ENCODE measurements around the gene PEX16.
"Not testable (repeated sequence)": the region's sequence is repeated elsewhere in the genome, so short reads cannot be mapped to it uniquely, and the experiment has no call there.

The PEX16 gene

DNA sequence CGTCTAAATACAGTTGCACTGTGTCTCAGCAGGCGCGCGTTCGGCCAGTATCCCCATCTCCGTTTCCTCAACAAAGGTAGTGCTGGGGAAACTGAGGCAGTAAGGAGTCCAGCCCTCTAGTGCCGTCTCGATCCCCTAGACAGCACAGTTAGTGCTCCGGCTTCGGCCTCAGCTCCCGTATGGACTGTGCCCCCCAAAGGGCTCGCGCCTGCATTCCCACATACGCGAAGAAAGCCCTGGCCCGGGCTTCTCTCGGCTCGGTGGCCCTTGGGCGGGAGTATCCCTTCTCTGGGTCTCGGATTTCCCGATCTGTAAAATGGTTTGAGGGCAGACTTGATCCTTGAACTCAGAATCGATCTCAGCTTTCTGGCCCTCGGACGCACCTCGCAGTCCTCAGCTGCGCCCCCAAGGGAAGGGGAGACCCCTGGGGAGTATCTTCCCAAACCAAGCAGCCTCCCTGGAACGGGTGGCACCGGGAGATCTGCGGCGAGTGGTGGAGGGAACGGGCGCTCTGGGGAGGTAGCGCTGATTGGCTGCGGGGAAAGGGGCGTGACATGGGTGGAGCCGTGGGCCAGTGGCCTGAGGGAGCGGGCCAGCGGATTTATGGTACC lies 759 bp upstream of the PEX16 start:
- peak; percentile 41 for DNase-seq (ENCODE audit: low read depth)

DNA sequence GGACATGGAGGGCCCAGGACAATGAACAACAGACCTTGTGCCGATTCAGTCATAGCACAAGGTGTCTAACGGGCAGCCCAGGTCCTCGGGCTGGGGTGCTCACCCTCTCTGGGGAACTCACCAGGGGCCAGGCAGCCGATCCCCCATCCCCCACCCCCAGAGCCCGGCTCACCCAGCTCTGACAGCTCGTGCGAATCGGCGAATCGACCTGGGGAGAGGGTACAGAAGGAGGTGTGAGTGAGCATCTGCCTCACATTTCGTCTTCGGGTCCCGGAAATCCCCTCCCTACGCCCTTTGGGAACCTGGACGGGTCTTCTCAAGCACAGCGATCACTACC lies 423 bp downstream of the PEX16 start:
- no peak for DNase-seq (ENCODE audit: low read depth)

DNA sequence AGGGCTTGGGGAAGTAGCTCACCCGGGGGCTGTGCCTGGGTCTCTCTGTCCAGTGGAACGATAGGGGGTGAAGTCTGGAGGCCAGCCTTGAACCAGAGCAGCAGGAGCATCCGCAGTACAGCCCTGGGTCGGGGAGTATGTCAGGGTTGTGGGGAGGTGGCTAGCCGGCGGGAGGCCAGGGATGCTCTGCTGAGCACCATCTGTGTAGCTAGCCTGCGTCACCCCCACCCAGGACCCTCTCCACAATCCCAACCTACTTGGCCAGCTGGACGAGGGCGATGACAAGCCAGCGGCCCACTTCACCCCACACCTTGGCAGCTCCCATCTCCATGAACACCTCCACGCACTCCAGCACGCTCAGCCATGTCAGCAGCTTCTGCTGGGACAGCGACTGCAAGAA lies 2.2 kb downstream of the PEX16 start:
- no peak for DNase-seq (ENCODE audit: low read depth)

DNA sequence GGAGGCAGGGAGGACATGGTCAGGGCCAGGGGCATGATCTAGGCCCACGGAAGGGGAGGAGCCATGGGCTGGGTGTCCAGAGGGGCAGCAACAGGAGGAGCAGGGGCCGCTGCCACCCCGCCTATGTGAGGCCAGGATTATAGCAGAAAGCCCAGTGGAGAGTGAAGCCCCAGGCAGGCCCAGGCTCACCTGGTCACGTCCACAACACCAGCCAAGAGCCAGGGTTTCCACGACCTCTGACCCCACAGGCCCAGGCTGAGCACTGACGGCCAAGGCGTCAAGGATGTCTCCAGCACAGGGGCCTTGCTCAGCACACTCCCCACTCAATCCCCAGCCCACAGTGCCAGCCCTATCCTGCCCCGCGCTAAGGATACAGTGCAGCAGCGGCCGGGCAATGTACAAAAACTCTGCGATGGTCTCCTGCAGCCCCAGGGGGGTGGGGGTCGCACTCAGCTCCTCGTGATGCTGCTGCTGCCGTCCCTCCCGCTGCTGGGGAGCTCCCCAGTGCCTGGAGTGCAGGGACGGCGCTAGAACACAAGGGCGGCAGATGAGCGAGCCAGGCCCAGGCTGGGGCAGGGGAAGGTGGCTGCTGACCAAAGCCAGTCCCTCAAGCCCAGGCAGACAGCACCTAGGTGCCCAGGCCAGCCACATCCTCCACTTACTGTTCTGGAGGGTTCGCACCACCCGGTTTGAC lies 3.6 kb downstream of the PEX16 start:
- no peak for DNase-seq (ENCODE audit: low read depth)

DNA sequence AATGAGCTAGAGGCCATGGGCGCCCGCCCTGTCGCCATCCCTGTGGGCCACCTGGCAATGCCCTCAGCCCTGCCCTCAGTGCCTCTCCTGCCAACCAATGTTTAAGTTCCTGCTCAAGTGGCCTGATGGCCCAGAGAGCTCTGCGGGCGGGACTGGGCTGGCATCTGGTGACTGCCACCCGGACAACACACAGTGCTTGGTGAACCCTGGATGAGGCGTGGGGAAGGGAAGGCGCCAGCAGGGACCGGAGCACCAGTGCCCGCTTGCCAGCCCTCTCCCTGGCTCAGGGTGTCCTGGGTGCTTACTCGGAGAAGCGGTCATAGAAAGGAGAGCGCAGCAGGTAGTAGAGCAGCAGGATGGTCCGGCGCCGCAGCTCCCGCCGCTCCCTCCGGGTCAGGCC lies 4.2 kb downstream of the PEX16 start:
- DNase-seq (ENCODE audit: low read depth), result no peak

DNA sequence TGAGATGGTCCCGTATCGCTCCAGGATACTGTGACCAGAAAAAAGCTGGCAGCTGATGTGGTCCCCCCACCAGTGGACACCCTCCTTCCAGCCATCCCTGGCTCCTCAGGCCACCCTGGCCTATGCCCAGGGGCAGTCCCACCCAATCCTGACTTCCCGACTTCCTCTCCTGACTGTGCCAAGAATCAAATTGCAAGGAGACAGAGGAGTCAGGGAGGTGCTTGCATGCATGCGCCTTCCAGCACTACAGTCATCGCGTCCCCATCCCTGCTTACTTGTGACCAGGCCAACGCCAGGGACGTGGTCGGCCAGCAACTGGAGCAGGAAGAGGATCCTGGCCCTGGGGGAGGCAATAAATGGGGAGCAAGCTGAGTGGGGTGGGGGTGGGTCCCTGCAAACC lies 7.1 kb downstream of the PEX16 start:
- no peak for DNase-seq (ENCODE audit: low read depth)

DNA sequence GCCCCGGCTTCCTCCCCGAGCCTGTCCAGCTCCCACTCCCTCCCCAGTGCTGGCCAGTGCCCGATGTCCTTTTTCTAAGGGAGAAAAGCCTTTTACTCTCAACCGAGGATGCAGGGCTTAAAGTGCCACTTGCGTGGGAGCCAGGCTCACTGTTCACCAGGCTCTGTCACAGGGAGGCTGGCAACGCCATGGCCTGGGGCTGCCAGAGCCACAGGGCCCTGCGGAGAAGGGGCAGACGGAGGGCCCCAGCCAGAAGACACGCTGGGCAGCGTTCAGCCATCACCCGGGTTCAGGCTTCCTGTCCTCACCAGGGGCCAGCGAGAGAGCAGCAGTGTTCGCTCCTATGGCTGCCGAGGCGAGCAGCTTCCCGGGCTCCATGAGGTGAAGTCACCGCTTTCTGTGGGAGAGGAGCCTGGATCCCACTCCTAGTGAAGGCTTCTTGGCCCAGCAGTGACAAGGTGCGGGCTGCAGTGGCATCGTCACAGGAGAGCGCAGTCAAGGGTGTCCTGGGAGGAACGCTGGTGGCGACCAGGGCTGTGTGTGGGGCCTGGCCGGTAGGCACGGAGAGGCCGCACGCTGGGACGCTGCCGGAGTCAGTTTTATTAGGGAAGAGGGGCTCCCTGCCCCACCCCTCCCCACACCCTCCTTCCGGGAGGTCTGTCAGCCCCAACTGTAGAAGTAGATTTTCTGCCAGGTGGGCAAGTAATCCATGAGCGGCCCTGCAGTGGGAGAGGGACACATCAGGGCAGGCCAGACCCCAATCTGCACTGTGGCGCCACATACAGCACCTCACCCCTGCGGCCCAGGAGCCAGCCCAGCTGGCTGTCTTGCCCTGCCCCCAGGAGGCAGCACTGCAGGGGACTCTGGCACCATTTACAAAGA lies 7.8 kb downstream of the PEX16 start:
- DNase-seq (ENCODE audit: low read depth), result no peak

DNA sequence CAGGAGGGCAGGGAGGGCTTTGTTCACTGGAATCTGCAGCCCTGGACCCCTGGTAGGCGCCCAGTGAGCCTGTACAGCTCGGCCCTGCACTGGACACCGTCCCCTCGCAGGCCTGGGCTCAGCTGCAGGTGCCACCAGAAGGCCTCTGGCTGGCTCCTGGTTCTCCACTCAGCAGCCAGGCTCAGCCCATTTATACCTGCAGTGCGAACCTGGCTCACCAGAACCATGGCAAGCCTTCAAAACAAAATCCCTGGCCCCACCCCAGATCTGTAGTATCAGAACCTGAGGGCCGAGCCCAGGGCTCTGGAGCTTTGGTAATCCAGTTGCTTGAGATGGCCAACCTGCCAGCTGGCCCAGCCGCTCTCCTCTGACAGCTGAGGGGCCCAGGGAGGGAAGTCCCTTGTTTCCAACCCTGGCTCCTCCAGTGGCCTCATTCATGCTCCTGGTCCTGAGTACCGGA lies 9.7 kb downstream of the PEX16 start:
- no peak for DNase-seq (ENCODE audit: low read depth)

DNA sequence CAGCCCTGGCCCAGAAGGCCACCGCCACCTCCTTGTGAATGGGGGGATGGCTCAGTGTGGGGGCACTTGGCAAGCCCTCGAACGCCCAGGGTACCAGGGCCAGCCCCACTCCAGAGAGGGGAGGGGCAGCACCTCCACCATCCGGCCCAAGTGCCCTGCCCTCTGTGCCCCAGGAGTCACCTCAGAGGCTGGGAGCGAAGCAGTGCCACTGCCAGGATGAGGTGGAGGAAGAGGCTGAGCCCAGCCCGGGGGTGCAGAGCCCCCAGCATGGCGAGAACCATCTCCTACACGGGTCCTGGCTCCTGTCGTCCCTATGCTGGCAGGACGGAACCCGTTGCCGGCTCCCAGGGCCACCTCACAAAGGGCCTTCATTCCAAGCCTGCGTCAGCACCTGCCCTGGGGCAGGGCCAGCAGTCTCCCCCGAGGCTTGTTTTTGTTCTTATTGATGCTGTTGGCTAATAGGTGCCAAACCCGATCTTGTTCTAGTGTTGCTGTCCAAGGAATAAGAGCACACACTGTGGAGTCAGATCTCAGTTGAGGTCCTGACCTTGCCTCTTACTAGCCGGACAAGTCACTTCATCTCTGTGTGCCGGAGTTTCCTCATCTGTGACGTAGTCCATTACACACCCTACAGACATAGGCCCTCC lies 10.6 kb downstream of the PEX16 start, which contains the start of gene FREY1:
TSS of gene FREY1 (minus strand) at position 307 of the 647 bp plus-strand sequence. CDS start at position 281, 26 bp downstream.
- DNase-seq (ENCODE audit: low read depth), result no peak

DNA sequence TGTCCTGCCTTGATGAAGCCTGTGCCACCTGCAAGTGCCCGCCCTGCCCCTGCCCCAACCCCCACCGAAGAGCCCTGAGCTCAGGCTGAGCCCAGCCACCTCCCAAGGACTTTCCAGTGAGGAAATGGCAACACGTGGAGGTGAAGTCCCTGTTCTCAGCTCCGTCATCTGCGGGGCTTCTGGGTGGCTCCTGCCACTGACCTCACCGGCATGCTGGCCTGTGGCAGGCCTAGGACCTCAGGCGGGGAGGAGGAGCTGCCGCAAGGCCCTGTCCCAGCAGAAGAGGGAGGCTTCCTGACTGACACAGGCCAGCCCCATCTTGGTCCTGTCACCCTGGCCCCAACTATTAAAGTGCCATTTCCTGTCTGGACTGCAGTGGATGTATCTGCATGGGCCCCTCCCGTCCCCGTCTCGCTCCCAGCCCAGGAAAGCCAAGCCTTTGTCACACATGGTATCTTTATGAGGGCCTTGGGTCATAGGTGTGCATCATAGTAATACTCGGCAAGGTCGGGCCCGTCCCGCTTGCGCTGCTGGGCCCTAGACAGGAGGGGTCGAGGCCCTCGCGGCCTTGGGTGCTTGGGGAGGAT lies 11.5 kb downstream of the PEX16 start:
- no peak for DNase-seq (ENCODE audit: low read depth)

DNA sequence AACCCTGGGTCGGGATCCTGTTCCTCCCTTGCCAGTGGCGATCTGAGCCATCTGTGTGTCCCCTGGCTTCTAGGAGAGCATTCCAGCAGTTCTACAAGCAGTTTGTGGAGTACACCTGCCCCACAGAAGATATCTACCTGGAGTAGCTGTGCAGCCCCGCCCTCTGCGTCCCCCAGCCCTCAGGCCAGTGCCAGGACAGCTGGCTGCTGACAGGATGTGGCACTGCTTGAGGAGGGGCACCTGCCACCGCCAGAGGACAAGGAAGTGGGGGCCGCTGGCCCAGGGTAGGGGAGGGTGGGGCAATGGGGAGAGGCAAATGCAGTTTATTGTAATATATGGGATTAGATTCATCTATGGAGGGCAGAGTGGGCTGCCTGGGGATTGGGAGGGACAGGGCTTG lies 12.1 kb downstream of the PEX16 start:
- DNase-seq (ENCODE audit: low read depth), result not testable (repeated sequence)

DNA sequence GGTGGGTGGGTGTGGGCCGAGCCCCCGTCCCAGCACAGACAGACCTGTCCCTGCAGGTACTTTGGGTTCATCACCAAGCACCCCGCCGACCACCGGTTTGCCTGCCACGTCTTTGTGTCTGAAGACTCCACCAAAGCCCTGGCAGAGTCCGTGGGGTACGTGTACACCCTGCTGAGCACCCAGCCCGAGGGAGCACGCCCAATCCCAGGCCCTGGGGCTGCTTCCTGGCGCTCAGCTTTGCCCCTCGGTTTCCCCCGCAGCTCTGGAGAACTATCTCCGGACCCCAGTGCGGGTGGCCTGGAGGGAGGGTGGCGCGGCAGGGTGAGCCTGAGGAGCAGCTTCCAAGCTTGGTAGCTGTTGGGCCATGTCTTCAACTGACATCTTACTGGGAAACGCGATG lies 12.6 kb downstream of the PEX16 start:
- no peak for DNase-seq (ENCODE audit: low read depth)

DNA sequence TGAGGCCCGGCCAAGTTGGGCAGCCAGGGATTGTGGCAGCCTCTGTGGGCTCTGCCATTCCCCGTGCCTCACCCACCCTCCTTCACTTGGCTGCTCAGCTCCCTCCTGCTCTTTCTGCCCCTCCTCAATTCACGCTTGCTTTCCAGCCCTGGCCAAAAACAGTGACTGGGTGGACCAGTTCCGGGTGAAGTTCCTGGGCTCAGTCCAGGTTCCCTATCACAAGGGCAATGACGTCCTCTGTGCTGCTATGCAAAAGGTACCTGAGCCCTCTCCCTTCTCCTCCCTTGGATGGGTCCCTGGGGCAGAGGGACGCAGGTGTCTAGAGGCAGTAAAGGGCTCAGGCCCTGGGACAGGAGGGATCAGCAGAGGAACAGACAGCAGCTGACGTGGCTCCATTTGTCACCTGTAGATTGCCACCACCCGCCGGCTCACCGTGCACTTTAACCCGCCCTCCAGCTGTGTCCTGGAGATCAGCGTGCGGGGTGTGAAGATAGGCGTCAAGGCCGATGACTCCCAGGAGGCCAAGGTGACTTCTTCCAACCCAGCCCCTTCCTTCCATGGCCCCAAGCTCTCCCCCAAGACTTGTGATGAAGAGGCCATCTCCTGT lies 13.3 kb downstream of the PEX16 start:
- DNase-seq (ENCODE audit: low read depth), result no peak

DNA sequence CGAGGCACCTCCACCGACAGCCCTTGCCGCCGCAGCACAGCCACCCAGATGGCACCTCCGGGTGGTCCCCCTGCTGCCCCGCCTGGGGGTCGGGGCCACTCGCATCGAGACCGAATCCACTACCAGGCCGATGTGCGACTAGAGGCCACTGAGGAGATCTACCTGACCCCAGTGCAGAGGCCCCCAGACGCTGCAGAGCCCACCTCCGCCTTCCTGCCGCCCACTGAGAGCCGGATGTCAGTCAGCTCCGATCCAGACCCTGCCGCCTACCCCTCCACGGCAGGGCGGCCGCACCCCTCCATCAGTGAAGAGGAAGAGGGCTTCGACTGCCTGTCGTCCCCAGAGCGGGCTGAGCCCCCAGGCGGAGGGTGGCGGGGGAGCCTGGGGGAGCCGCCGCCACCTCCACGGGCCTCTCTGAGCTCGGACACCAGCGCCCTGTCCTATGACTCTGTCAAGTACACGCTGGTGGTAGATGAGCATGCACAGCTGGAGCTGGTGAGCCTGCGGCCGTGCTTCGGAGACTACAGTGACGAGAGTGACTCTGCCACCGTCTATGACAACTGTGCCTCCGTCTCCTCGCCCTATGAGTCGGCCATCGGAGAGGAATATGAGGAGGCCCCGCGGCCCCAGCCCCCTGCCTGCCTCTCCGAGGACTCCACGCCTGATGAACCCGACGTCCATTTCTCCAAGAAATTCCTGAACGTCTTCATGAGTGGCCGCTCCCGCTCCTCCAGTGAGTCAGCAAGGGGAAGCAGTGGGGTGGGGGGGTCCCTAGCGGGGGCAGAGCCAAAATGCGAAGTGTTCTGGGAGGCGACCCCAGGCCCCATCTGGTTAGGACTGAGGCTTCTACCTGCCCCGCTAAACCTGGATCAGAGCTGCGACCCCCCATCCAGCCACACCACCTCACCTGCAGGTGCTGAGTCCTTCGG lies 15.0 kb downstream of the PEX16 start:
- DNase-seq (ENCODE audit: low read depth), result no peak

DNA sequence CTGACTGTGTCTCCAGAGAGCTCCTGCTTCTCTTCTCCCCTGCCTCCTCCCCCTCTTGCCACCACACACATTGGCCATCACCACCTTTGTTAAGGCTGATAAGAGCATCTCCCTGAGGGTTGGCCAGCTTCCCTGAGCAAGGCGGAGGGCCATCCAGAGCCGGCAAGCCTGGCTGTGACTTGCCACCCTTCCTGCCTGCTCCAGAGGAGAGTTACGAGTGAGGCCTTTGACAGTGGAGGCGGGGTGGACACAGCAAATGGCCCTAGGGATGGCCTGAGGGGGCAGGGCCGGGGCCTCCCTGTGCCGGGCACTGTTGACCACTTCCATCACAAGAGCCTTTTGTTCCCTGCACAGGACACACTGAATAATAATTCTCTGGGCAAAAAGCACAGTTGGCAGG lies 16.1 kb downstream of the PEX16 start:
- no peak for DNase-seq (ENCODE audit: low read depth)

DNA sequence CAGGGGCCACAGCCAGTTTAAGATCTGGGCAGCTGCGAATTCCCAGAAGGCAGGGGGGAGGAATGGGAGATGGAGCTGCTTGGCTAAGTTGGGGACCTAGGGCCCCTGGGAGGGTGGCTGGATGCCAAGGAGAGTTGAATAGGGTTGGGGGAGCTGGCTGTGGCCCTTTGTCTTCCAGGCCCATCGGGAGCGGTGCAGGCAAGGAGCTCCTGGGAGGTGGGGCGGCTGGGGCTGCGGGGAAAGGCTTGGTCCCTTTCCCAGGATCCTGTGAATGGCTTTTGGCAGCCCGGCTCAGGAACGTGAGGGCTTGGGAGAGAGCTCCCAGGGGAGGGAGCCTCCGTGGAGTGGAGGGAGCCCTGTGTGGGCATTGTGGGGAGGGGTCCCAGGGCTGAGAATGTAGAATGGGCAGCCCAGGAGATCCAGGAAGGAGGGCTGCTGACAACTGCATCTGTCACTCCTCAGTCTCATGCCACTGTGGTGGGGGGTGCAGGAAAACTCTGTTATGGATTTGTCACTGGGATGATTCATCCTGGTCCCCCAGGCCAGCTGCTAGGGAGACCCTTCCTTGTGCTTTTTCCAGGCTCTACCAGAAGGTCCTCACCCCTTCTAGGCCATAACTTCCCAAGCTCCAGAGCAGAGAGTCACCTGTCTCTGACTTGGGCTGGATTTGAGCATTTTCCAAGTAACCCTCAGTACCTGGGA lies 16.6 kb downstream of the PEX16 start:
- no peak for DNase-seq (ENCODE audit: low read depth)

DNA sequence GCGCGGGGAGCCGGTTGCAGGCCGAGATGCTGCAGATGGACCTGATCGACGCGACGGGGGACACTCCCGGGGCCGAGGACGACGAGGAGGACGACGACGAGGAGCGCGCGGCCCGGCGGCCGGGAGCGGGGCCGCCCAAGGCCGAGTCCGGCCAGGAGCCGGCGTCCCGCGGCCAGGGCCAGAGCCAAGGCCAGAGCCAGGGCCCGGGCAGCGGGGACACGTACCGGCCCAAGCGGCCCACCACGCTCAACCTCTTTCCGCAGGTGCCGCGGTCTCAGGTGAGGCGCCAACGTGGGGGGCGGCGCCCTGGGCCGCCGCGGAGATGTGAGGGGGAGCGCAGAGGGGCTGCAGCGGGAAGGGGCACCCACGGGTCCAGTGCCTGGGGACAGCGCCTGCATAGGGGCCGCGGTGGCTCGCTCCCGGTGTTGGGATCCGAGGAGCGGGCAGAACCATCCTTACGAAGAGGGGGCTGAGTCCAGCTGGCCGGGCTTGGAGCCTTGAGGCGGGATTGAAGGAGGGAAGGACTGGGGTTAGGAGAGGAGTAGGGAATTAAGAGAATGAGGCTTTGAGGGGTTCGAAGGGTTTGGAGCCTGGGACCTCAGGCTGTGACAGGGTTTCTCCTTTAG lies 17.4 kb downstream of the PEX16 start:
- DNase-seq (ENCODE audit: low read depth), result not testable (repeated sequence)

DNA sequence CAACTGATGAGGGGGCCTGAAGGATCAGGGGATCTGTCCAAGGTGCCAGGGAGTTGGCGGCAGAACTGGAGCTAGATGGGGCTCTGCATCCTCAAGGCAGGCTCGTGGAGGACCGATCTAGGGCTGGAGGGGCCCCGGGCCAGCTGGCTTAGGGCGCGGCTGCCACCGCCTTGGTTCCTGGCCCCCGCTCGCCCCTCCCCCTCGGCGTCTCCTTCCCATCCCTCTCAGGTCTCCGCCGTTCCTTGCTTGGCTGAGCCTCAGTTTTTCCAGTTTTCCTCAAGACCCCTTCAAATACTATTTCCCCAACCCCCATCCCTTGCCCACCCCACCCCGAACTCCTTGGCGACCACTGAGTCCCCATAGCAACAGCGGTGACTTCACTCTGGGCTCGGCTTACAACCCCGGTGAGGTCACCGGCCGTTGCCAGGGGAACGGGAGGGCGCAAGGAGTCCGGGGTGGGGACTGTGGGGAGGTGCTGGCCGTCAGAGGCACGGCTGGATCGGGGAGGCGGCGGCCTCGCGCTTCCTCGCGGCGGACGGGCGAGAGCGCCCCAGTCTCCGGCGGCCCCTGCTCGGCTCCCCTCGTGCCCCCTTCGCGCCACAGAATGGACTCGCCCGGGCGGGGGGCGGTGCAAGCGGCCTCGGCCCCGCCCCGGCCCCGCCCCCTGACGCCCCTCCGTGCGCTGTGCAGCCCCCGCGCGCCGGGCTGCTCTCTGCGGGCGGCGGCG lies 18.1 kb downstream of the PEX16 start:
- peak; percentile 33 for DNase-seq (ENCODE audit: low read depth)

DNA sequence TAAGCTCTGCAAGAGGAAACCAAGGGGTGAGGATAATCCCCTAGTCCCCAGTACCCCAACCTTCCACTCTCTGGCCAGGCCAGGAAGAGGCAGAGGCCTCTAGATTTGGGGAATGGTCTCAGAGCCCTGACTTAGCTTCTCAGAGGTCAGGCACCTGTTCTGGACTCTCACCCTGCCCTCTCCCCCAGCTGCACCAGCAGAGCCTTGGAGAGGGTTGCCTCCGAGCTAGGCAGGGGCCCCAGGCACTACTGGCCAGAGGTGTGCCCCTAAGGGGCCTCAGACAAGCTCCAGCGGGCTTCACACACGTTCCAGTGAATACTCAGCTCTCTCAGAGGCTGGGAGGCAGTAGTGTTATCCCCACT lies 18.6 kb downstream of the PEX16 start:
- DNase-seq (ENCODE audit: low read depth), result no peak
